ENCODE data around the gene RPN2. TPM values are rescaled to one million over a fixed set of nuclear protein-coding genes. Genes with fewer than 3 reads are reported as not detected.

The RPN2 gene
- total and polyA plus RNA-seq, 9 of the 15 experiments (the other 6 are each of a cell fraction or from before 2014, with no cell fraction given): 168 to 548 (median 325) TPM

GRCh38 chr20:37244572-37244957 is 65.4 kb downstream of the RPN2 start:
- TF ChIP-seq ZNF778 (CRISPR knock-in tag; IDR thresholded peaks at IDR 0.05): no peak
- no peak for TF ChIP-seq ZNF699 (CRISPR knock-in tag; IDR thresholded peaks at IDR 0.05; ENCODE audit: insufficient replicate concordance)
- no peak for TF ChIP-seq ZNF165 (CRISPR knock-in tag; IDR thresholded peaks at IDR 0.05; ENCODE audit: borderline replicate concordance)
- no peak for TF ChIP-seq CBX5 (IDR thresholded peaks at IDR 0.05; ENCODE audit: borderline replicate concordance, low read depth)
- no peak for TF ChIP-seq NFRKB (IDR thresholded peaks at IDR 0.05; ENCODE audit: low read depth)
- in situ Hi-C loops (cut with MboI) (no loop called here), intact Hi-C loops (cut with micrococcal nuclease) (no loop called here)
- H3K79me2 ChIP-seq (ENCODE audit: control insufficient read depth, insufficient read depth, low read length): no peaks in the 10 kb centered on the region
- ChIA-PET CTCF (ENCODE audit: low intra/inter-chr PET ratio) (no interaction called here), POLR2A (interaction anchor here (0.6 to 1.3 kb wide), 2 partner anchors 12 to 18 kb away, joined by 3 read pairs; no protein-coding TSS in a partner anchor)
- FAIRE-seq (no peak), DNase-seq (ENCODE audit: extremely low read depth in 1 of 4, low spot score in 3 of 4) (no peak), ATAC-seq (no peak; the same call in 1 of the 3 replicates)
- H3K27ac ChIP-seq (ENCODE audit: extremely low read depth, low read depth, low read length): no peak overlapping the region
- no peak overlapping the region for H3K4me2 ChIP-seq (ENCODE audit: insufficient read depth, low read length)
- BruUV-seq (replicated peaks): no TSS peak
- no peak overlapping the region for H3K9ac ChIP-seq (ENCODE audit: insufficient read depth in 1 of 2, low read depth in 2 of 2, low read length in 2 of 2)
- no peaks in the 10 kb centered on the region for H3K9me3 ChIP-seq (replicated peaks; ENCODE audit: control insufficient read depth, insufficient read depth, low read depth, low read length)
- no peak overlapping the region for H2AFZ ChIP-seq (ENCODE audit: low read depth, low read length)
- peaks cover 43% of the 10 kb centered on the region; the same call in 2 of the 3 replicates for H3K36me3 ChIP-seq (ENCODE audit: control insufficient read depth, insufficient read depth, low read length)
- no peaks in the 10 kb centered on the region for H3K27me3 ChIP-seq (ENCODE audit: control insufficient read depth in 2 of 2, insufficient read depth in 2 of 2, low read length in 2 of 2)
- H3K4me1 ChIP-seq (replicated peaks in 1 of 2; ENCODE audit: control insufficient read depth in 2 of 2, insufficient read depth in 2 of 2, low read length in 2 of 2): no peaks in the 10 kb centered on the region
- H3K9me1 ChIP-seq (ENCODE audit: control insufficient read depth, insufficient read depth, low read length): no peaks in the 10 kb centered on the region
- 84% methylated on average over 5 of the region's 5 CpGs for WGBS (ENCODE audit: insufficient coverage, low coverage, missing lambda C conversion rate)
- H3K4me3 ChIP-seq: no peak overlapping the region
- no peaks in the 10 kb centered on the region for H4K20me1 ChIP-seq (replicated peaks; ENCODE audit: control insufficient read depth, insufficient read depth, low read length)
